Gastrocnemius medialis (tissue), 4 donors: ENCODE data around the gene PPEF2.

Experiments
- POLR2A ChIP-seq, 2 donors: fragments of 450-650 bp; IDR thresholded peaks; one replicate each; pipeline ENCODE4 v1.6.1; 2017; ENCODE audit warnings: antibody characterized with exemption in 2 of 2, mild to moderate bottlenecking in 2 of 2, moderate library complexity in 2 of 2
- TF ChIP-seq, protein P1 (sequence below), 5 experiments: fragments of 450-650 bp in 3 of 5; fragments of 200-600 bp in 2 of 5; sonication (generic) in 2 of 5; IDR thresholded peaks in 4 of 5; conservative IDR thresholded peaks in 1 of 5; 1 replicate in 4 of 5; 2 replicates in 1 of 5; pipeline ENCODE4 v1.5.1; 2016 to 2019; ENCODE audit warnings: antibody characterized with exemption in 5 of 5, mild to moderate bottlenecking in 3 of 5, moderate library complexity in 3 of 5

DNA sequence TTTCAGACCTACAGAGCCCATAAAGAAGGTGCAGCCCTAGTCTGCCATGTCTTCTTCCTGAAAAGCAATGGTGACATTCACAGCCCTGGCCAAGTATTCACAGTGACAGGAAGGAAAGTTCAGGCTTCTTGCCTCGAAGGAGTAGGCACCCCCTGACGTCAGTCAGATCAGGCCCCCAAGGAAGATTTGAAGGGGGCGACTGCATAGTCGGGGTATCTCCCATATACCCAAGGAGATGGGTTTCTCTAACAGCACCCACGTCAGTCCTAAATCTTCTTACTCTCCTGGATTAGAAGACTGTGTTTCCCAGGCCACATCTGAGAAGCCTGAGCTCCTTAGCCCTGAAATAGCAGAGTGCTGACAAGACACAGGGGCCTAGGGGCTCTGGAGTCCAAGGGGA is at the start of gene PPEF2:
- TF ChIP-seq, protein P1, sequence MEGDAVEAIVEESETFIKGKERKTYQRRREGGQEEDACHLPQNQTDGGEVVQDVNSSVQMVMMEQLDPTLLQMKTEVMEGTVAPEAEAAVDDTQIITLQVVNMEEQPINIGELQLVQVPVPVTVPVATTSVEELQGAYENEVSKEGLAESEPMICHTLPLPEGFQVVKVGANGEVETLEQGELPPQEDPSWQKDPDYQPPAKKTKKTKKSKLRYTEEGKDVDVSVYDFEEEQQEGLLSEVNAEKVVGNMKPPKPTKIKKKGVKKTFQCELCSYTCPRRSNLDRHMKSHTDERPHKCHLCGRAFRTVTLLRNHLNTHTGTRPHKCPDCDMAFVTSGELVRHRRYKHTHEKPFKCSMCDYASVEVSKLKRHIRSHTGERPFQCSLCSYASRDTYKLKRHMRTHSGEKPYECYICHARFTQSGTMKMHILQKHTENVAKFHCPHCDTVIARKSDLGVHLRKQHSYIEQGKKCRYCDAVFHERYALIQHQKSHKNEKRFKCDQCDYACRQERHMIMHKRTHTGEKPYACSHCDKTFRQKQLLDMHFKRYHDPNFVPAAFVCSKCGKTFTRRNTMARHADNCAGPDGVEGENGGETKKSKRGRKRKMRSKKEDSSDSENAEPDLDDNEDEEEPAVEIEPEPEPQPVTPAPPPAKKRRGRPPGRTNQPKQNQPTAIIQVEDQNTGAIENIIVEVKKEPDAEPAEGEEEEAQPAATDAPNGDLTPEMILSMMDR (IDR thresholded peaks at IDR 0.05 in 4 of 5, conservative IDR thresholded peaks at IDR 0.05 in 1 of 5), result no peak
- TF ChIP-seq POLR2A (IDR thresholded peaks at IDR 0.05), result no peak
